HEK293T (cell line): ENCODE data around the gene UBXN4.

ENCODE experiments used
- BHLHE40 ChIP-seq: fragments of 450-650 bp; IDR thresholded peaks from 2 replicates; pipeline ENCODE4 v1.6.1; 2016; ENCODE audit warnings: mild to moderate bottlenecking, moderate library complexity, borderline replicate concordance
- CTBP1 ChIP-seq: fragments of 450-650 bp; IDR thresholded peaks from 2 replicates; pipeline ENCODE4 v1.6.1; 2016; ENCODE audit warnings: borderline replicate concordance
- ELF4 ChIP-seq: fragments of 450-650 bp; IDR thresholded peaks from 2 replicates; pipeline ENCODE4 v1.6.1; 2017; ENCODE audit warnings: antibody characterized with exemption
- FOXA1 ChIP-seq: fragments of 450-650 bp; IDR thresholded peaks from 2 replicates; pipeline ENCODE4 v1.6.1; 2016; ENCODE audit warnings: mild to moderate bottlenecking
- FOXK2 ChIP-seq: fragments of 450-650 bp; IDR thresholded peaks from 2 replicates; pipeline ENCODE4 v1.6.1; 2016; ENCODE audit warnings: mild to moderate bottlenecking
- FOXM1 ChIP-seq: fragments of 450-650 bp; IDR thresholded peaks from 2 replicates; pipeline ENCODE4 v1.6.1; 2017; ENCODE audit warnings: mild to moderate bottlenecking, borderline replicate concordance
- HDGF ChIP-seq: fragments of 450-650 bp; IDR thresholded peaks from 2 replicates; pipeline ENCODE4 v1.6.1; 2017; ENCODE audit warnings: antibody characterized with exemption, borderline replicate concordance
- L3MBTL2 ChIP-seq: fragments of 450-650 bp; conservative IDR thresholded peaks from 2 replicates; pipeline ENCODE4 v1.6.1; 2016; ENCODE audit warnings: mild to moderate bottlenecking
- LEF1 ChIP-seq: fragments of 450-650 bp; IDR thresholded peaks from 2 replicates; pipeline ENCODE4 v1.6.1; 2017; ENCODE audit warnings: mild to moderate bottlenecking, borderline replicate concordance
- PKNOX1 ChIP-seq: fragments of 450-650 bp; IDR thresholded peaks from 2 replicates; pipeline ENCODE4 v1.6.1; 2016
- SP1 ChIP-seq: fragments of 450-650 bp; IDR thresholded peaks from 2 replicates; pipeline ENCODE4 v1.6.1; 2017
- SUZ12 ChIP-seq: fragments of 450-650 bp; IDR thresholded peaks from 2 replicates; pipeline ENCODE4 v1.6.1; 2016; ENCODE audit warnings: mild to moderate bottlenecking
- TARDBP ChIP-seq: fragments of 450-650 bp; IDR thresholded peaks from 2 replicates; pipeline ENCODE4 v1.6.1; 2016

- TF ChIP-seq CTBP1: no peak
- no peak for TF ChIP-seq ELF4
- TF ChIP-seq FOXM1: no peak
- no peak for TF ChIP-seq PKNOX1
- TF ChIP-seq BHLHE40: no peak
- no peak for TF ChIP-seq SP1
- no peak for TF ChIP-seq SUZ12
- TF ChIP-seq LEF1: no peak
- no peak for TF ChIP-seq FOXA1
- TF ChIP-seq HDGF: no peak
- TF ChIP-seq L3MBTL2: no peak
- TF ChIP-seq TARDBP: no peak
- TF ChIP-seq FOXK2: no peak
Observed at GRCh38 chr2:135786823-135787222, 45.2 kb downstream of the UBXN4 start.
